HG03521 (cell line): ENCODE data around the gene PGM2.
A peak's percentile ranks its signal among the peaks of the same experiment; 100 is the strongest.

Experiments used
- ATAC-seq: cut with Tn5 transposase; IDR thresholded peaks from one replicate; pipeline ENCODE4 v1.9.1; 2021; ENCODE audit warnings: mild to moderate bottlenecking, moderate library complexity; ENCODE audit not compliant: unreplicated experiment

The PGM2 gene

DNA sequence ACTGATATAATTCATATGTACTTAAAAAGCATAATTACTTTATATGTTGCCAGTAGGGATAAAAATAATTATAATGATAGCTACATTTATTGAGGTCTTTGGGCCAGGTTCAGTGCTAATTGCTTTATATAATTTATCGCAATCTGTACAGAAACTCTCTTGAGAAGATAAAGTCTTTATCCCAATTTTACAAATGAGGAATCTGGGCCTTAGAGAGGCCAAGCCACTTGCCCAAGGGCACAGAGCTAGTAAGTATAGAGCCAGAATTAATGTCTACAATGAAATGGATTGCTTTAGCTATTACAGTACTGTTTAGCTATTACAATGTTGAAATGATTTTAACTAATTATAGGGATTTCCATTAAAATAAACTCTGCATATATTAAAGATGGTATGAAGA is 33.8 kb downstream of the PGM2 start:
- ATAC-seq, result no peak

DNA sequence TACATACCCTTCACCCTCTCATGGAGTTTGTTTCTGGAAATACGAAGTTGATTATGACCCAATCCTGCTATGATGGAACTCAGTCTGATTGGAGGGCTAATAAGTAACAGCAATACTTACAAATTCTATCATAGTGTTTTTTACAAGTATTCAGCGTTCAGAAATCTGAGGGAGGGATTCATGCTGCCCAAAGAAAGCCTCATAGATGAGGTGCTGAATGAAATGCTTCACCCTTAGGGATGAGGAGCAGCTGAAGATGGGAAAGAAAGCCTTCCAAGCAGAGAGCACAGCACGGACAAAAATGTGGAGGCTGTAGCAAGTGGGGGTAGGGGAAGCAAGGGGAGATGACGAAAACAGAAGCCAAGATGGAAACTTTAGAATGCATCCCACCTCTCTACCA is 36.5 kb downstream of the PGM2 start:
- ATAC-seq, result no peak

GRCh38 chr4:37864786-37865185 is 38.3 kb downstream of the PGM2 start:
- no peak for ATAC-seq

DNA sequence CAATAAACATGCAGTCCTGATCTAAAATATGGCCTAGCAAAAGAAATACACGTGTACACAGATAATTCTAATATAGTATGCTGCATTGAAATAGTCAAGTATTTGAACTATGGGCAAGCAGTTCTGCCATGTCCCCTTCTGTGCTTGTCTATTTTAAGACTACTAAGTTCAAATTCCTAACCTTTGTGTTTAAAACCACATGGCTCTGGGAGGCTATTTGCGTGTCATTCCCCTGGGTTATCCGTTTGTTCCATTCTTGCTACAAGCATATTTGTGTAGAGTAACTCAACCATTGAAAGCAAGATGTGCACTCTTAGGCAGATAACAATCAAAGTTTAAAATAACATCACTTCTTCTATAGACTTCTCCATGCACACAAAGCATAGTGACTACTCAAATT is 39.0 kb downstream of the PGM2 start:
- no peak for ATAC-seq

DNA sequence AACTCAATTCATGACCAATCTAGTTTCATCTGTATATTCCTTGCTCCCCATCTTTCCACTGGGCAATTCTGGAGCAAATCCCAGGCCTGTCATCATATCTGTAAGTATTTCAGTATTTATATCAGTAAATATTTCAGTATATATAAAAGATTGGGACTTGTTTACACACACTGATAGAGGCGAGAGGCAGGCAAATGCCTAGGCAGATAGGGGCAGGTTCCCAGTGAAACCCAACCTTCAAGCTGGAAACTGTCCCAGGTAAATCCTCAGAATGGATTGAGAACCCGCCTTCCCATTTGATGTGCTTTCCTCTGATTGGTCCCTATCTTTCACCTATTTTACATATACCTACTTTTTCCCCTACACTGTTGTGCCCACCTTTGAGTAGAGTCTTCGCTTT is 40.6 kb downstream of the PGM2 start:
- ATAC-seq, result no peak

- no peak for ATAC-seq
Observed at GRCh38 chr4:37868238-37868637, 41.8 kb downstream of the PGM2 start.

GRCh38 chr4:37872310-37872988 is 46.0 kb downstream of the PGM2 start:
- ATAC-seq, result no peak

DNA sequence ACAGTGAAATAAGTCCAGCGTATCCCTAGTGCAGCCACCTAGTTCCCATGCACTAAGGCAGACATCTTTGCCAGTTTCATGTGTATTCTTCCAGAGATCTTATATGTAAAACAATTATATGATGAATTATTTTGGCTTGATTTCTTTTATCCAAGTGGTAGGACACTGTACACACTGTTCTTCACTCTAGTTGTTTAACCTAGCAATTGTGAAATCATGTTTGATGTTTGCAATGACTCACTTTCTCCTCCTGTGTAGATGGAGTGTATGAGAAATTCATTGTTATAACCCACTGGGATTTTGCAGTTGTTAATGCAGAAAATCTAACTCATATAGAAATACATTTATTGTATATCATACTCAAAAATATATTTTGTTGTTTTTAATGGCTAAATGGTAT is 46.9 kb downstream of the PGM2 start:
- ATAC-seq, result no peak

GRCh38 chr4:37876156-37876555 is 49.7 kb downstream of the PGM2 start:
- no peak for ATAC-seq

GRCh38 chr4:37879365-37879764 is 52.9 kb downstream of the PGM2 start:
- no peak for ATAC-seq

GRCh38 chr4:37881811-37882210 is 55.3 kb downstream of the PGM2 start:
- ATAC-seq, result no peak

GRCh38 chr4:37882665-37883296 is 56.3 kb downstream of the PGM2 start:
- no peak for ATAC-seq

DNA sequence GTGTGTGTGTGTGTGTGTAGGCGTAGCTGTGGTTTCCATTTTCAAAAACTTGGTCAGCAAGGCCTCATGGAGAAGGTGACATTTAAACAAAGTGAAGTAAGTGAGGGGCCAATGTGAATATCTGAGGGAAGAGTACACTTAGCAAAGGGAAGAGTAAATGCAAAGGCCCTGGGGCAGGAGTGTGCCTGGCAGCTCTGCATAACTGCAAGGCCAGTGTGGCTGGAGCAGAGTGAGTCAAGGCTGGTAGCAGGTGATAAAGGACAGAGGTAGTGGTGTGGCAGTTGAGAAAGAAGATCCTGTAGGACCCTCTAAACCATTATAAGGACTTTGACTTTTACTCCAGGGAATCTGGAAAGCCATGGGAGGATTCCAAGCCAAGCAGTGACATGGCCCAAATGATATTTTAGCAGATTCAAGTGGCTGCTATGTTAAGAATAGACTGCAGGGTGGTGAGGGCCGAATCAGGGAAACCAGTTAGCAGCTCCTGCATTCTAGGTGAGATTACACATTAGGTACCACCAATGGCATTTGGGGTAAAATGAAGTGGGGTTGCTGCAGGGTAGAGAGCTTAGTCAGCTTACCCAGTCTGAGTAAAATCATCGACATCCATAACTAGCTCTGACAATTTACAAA is 58.5 kb downstream of the PGM2 start:
- no peak for ATAC-seq

- ATAC-seq, result no peak
Observed at GRCh38 chr4:37885496-37885895, 59.0 kb downstream of the PGM2 start.

- no peak for ATAC-seq
Observed at GRCh38 chr4:37889849-37890800, 63.6 kb downstream of the PGM2 start.

- peak; percentile 11 for ATAC-seq
Observed at GRCh38 chr4:37890801-37891259, 64.3 kb downstream of the PGM2 start, which contains the start of gene TBC1D1. TSS of gene TBC1D1 (plus strand) at chr4:37891084. CDS start at chr4:37902096, 11,012 bp downstream.

DNA sequence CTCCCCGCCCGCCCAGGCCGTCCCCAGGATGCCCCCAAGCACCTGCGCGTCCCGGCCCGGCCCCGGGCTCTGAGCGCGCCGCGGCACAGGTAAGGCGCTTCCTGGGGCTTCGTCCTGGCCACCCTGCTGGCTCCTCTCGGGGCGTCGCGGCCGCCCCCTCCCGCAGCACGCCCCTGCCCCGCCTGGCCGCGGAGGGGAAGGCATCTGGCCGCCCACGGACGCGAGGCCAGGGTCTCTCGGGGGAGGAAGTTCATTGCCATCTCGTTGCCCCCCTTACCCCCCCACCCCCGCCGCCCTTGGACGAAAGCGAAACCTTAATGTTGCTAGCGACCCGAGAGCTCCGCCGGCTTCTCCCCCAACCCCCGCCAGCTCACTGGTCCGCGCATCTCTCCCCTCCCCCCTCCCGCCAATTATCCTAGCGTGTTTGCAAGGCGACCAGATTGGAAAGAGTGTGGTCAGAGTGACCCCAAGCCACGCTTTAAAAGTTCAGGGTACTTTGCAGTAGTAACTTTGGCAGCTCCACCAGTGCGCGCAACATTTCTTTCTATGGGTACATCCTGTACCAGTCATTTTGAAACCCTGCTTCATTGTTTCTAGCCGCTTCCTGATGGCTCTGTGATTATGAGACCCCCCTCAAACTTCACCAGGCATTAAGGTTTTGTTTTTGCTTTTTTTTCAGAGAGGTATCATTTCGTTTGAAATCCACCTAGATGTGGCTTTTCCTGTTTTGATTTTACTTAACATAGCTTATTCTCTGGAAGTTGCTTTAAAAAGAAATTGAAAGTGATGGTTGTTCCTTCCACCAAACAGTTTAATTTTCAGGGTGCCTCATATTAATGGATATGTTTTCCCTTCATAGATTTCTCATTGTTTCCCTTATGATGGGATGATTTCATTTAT is 65.0 kb downstream of the PGM2 start:
- peak; percentile 50 for ATAC-seq

GRCh38 chr4:37892641-37893040 is 66.2 kb downstream of the PGM2 start:
- peak; percentile 37 for ATAC-seq

DNA sequence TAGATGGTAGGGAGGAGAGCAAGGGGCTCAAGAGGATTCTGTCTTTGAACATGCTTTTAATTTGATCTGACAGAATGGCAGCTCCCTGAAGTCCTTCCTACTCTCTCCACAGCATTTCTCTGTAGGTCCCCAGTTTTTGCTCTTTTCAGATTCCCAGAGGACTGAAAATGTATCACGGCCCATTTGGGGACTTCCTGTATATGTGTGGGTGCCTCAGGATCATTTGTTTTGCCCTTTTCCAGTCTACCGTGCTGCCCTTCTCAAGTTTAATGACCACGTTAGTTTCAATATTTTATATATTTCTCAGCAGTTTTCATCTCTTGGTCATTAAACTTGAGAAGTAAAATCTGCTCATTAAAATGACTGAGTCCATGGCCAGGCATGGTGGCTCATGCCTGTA is 66.7 kb downstream of the PGM2 start:
- ATAC-seq, result no peak

DNA sequence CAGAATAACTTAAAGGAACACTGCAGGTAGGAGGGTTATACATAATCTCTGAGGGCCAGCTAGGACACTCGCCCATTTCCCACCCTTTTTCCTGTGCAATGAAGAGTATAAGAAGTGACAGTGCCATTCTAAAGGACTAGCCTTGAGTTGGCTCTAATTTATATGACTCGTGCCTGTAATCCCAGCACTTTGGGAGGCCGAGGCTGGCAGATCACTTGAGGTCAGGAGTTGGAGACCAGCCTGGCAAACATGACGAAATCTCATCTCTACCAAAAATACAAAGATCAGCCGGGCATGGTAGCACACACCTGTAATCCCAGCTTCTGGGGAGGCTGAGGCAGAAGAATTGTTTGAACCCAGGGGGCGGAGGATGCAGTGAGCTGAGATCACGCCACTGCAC is 68.8 kb downstream of the PGM2 start:
- no peak for ATAC-seq
